Upper lobe of left lung (tissue), 4 donors: ENCODE measurements around the gene LZTFL1.

Experiments
- CTCF ChIP-seq, 6 experiments: fragments of 450-650 bp in 4 of 6; fragments of 200-600 bp in 2 of 6; sonication (generic) in 2 of 6; IDR thresholded peaks; one replicate each; pipeline ENCODE4 v1.5.1; 2016 to 2019; ENCODE audit warnings: antibody characterized with exemption in 6 of 6
- EP300 ChIP-seq, 4 donors: sonication (generic); formaldehyde crosslinking; IDR thresholded peaks; one replicate each; pipeline ENCODE4 v1.5.1; 2017; ENCODE audit warnings: antibody characterized with exemption in 4 of 4, control low read depth in 2 of 4
- POLR2A ChIP-seq, 4 donors: fragments of 450-650 bp; IDR thresholded peaks; one replicate each; pipeline ENCODE4 v1.5.1; 2016 to 2017; ENCODE audit warnings: antibody characterized with exemption in 4 of 4, mild to moderate bottlenecking in 2 of 4
- POLR2AphosphoS5 ChIP-seq, 2 donors: sonication (generic); formaldehyde crosslinking; IDR thresholded peaks; one replicate each; pipeline ENCODE4 v1.5.1; 2017; ENCODE audit warnings: antibody characterized with exemption in 2 of 2

- no peak for TF ChIP-seq CTCF (IDR thresholded peaks at IDR 0.05)
- no peak for TF ChIP-seq POLR2AphosphoS5 (IDR thresholded peaks at IDR 0.05)
- no peak for TF ChIP-seq POLR2A (IDR thresholded peaks at IDR 0.05)
- no peak for TF ChIP-seq EP300 (IDR thresholded peaks at IDR 0.05)
Measured at GRCh38 chr3:45783667-45784066, 58.3 kb downstream of the LZTFL1 start.
